Measurements from ENCODE around the gene NPM1.

The NPM1 gene

GRCh38 chr5:171405615-171406014 lies 18.0 kb downstream of the NPM1 start:
- Histone ChIP-seq H3K4me3 (ENCODE audit: low read depth, low read length) (no peak overlapping the region), H3K9me3 (ENCODE audit: insufficient read depth, low read depth, low read length) (peaks cover 2% of the 10 kb centered on the region), H3K4me1 (ENCODE audit: control insufficient read depth in 1 of 2, insufficient read depth in 2 of 2, low read length in 2 of 2) (no peaks in the 10 kb centered on the region), H3K4me2 (ENCODE audit: low read length) (no peak overlapping the region), H2BK12ac (ENCODE audit: low read length) (no peak overlapping the region), H4K91ac (ENCODE audit: low read depth, low read length) (no peak overlapping the region), H3K79me1 (ENCODE audit: low read length) (no peaks in the 10 kb centered on the region), H3K9ac (ENCODE audit: low read length) (no peak overlapping the region), H4K12ac (ENCODE audit: low read depth, low read length) (no peak overlapping the region), H3K18ac (ENCODE audit: low read length) (no peak overlapping the region), H3K23ac (ENCODE audit: low read length) (no peak overlapping the region), H3K36me3 (ENCODE audit: control insufficient read depth in 1 of 2, insufficient read depth in 2 of 2, low read length in 2 of 2) (peaks cover 22 to 30% of the 10 kb centered on the region in 2 experiments), H3K14ac (ENCODE audit: low read length) (no peak overlapping the region), H3K4ac (ENCODE audit: low read depth, low read length) (no peak overlapping the region), H3K79me2 (ENCODE audit: control insufficient read depth, insufficient read depth, low read length, poor library complexity) (no peaks in the 10 kb centered on the region), H2BK5ac (ENCODE audit: low read depth, low read length, poor library complexity) (no peak overlapping the region), H2BK120ac (ENCODE audit: insufficient read depth, low read length, poor library complexity) (no peak overlapping the region), H3K27ac (ENCODE audit: low read depth, low read length) (no peak overlapping the region), H4K8ac (ENCODE audit: low read depth, low read length) (no peak overlapping the region), H2AFZ (ENCODE audit: insufficient read depth, low read length, poor library complexity) (no peak overlapping the region), H3K27me3 (ENCODE audit: insufficient read depth, low read length) (no peaks in the 10 kb centered on the region), H2AK5ac (ENCODE audit: low read length) (no peak overlapping the region)
- DNase-seq, result peak in 1 of 2 donors; percentile 46
- no CpG with 5 or more reads among the region's 3 CpGs for WGBS (ENCODE audit: extremely low coverage, insufficient coverage, insufficient read length)

GRCh38 chr5:171407234-171407633 lies 19.6 kb downstream of the NPM1 start:
- H3K9ac ChIP-seq (ENCODE audit: low read length), result no peak overlapping the region
- no peak overlapping the region for H2BK12ac ChIP-seq (ENCODE audit: low read length)
- no peaks in the 10 kb centered on the region for H3K9me3 ChIP-seq (ENCODE audit: insufficient read depth, low read depth, low read length)
- no peak overlapping the region for H2BK5ac ChIP-seq (ENCODE audit: low read depth, low read length, poor library complexity)
- H3K14ac ChIP-seq (ENCODE audit: low read length), result no peak overlapping the region
- no peaks in the 10 kb centered on the region for H3K27me3 ChIP-seq (ENCODE audit: insufficient read depth, low read length)
- no peak overlapping the region for H3K4ac ChIP-seq (ENCODE audit: low read depth, low read length)
- H3K4me2 ChIP-seq (ENCODE audit: low read length), result no peak overlapping the region
- H2BK120ac ChIP-seq (ENCODE audit: insufficient read depth, low read length, poor library complexity), result no peak overlapping the region
- no peaks in the 10 kb centered on the region for H3K4me1 ChIP-seq (ENCODE audit: control insufficient read depth in 1 of 2, insufficient read depth in 2 of 2, low read length in 2 of 2)
- no peak overlapping the region for H2AFZ ChIP-seq (ENCODE audit: insufficient read depth, low read length, poor library complexity)
- no peak overlapping the region for H3K18ac ChIP-seq (ENCODE audit: low read length)
- H4K91ac ChIP-seq (ENCODE audit: low read depth, low read length), result no peak overlapping the region
- H3K27ac ChIP-seq (ENCODE audit: low read depth, low read length), result no peak overlapping the region
- H2AK5ac ChIP-seq (ENCODE audit: low read length), result no peak overlapping the region
- peaks cover 20 to 26% of the 10 kb centered on the region in 2 experiments for H3K36me3 ChIP-seq (ENCODE audit: control insufficient read depth in 1 of 2, insufficient read depth in 2 of 2, low read length in 2 of 2)
- H3K23ac ChIP-seq (ENCODE audit: low read length), result no peak overlapping the region
- H4K12ac ChIP-seq (ENCODE audit: low read depth, low read length), result no peak overlapping the region
- WGBS (ENCODE audit: extremely low coverage, insufficient coverage, insufficient read length), result no CpG with 5 or more reads among the region's 4 CpGs
- DNase-seq, result no peak
- no peaks in the 10 kb centered on the region for H3K79me1 ChIP-seq (ENCODE audit: low read length)
- H4K8ac ChIP-seq (ENCODE audit: low read depth, low read length), result no peak overlapping the region
- no peaks in the 10 kb centered on the region for H3K79me2 ChIP-seq (ENCODE audit: control insufficient read depth, insufficient read depth, low read length, poor library complexity)
- no peak overlapping the region for H3K4me3 ChIP-seq (ENCODE audit: low read depth, low read length)

DNA sequence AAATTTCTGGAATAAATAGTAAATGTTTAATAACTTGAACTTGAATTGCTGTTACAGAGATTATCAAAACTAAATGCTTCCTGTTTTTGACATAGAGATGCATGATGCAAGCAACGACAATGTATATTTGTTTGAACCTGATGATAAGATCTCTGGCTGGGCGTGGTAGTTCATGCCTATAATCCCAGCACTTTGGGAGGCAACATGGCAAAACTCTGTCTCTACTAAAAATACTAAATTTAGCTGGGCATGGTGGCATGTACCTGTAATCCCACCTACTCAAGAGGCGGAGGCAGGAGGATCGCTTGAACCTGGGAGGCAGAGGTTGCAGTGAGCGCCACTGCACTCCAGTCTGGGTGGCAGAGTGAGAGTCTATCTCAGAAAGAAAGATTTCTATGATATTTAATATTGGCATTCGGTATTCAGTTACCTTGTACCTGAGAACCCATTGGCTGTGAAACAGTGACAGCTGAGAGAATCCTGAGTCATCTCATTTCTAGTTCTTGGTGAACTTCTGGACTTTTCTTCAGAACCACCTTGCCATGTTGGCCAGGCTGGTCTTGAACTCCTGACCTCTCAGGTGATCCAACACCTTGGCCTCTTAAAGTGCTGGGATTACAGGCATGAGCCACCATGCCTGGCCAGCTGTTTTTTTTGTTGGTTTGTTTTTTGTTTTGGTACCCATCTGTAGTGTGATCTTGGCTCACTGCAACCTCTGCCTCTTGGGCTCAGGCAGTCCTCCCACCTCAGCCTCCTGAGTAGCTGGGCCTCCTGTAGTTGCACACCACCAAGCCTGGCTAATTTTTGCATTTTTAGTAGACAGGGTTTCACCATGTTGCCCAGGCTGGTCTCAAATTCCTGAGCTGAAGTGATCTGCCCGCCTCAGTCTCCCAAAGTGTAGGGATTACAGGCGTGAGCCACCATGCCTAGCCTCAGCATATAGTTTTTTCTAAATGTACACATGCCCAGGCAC lies 21.8 kb downstream of the NPM1 start:
- H2BK120ac ChIP-seq (ENCODE audit: insufficient read depth, low read length, poor library complexity), result no peak overlapping the region
- H2BK5ac ChIP-seq (ENCODE audit: low read depth, low read length, poor library complexity), result no peak overlapping the region
- no peak overlapping the region for H3K4me2 ChIP-seq (ENCODE audit: low read length)
- H4K91ac ChIP-seq (ENCODE audit: low read depth, low read length), result no peak overlapping the region
- H2AK5ac ChIP-seq (ENCODE audit: low read length), result no peak overlapping the region
- H3K27me3 ChIP-seq (ENCODE audit: insufficient read depth, low read length), result no peaks in the 10 kb centered on the region
- no CpG with 5 or more reads among the region's 8 CpGs for WGBS (ENCODE audit: extremely low coverage, insufficient coverage, insufficient read length)
- H3K36me3 ChIP-seq (ENCODE audit: control insufficient read depth in 1 of 2, insufficient read depth in 2 of 2, low read length in 2 of 2), result peaks cover 21 to 33% of the 10 kb centered on the region in 2 experiments
- no peaks in the 10 kb centered on the region for H3K79me1 ChIP-seq (ENCODE audit: low read length)
- no peak overlapping the region for H3K23ac ChIP-seq (ENCODE audit: low read length)
- no peak overlapping the region for H3K9ac ChIP-seq (ENCODE audit: low read length)
- no peak overlapping the region for H3K14ac ChIP-seq (ENCODE audit: low read length)
- H3K4me3 ChIP-seq (ENCODE audit: low read depth, low read length), result no peak overlapping the region
- H3K4me1 ChIP-seq (ENCODE audit: control insufficient read depth in 1 of 2, insufficient read depth in 2 of 2, low read length in 2 of 2), result no peaks in the 10 kb centered on the region
- no peak overlapping the region for H3K27ac ChIP-seq (ENCODE audit: low read depth, low read length)
- H3K79me2 ChIP-seq (ENCODE audit: control insufficient read depth, insufficient read depth, low read length, poor library complexity), result no peaks in the 10 kb centered on the region
- no peak overlapping the region for H3K18ac ChIP-seq (ENCODE audit: low read length)
- H2BK12ac ChIP-seq (ENCODE audit: low read length), result no peak overlapping the region
- H3K4ac ChIP-seq (ENCODE audit: low read depth, low read length), result no peak overlapping the region
- H3K9me3 ChIP-seq (ENCODE audit: insufficient read depth, low read depth, low read length), result no peaks in the 10 kb centered on the region
- H2AFZ ChIP-seq (ENCODE audit: insufficient read depth, low read length, poor library complexity), result no peak overlapping the region
- H4K12ac ChIP-seq (ENCODE audit: low read depth, low read length), result no peak overlapping the region
- H4K8ac ChIP-seq (ENCODE audit: low read depth, low read length), result no peak overlapping the region
- DNase-seq, result no peak

GRCh38 chr5:171410181-171410580 lies 22.5 kb downstream of the NPM1 start:
- Histone ChIP-seq H4K91ac (ENCODE audit: low read depth, low read length) (no peak overlapping the region), H4K12ac (ENCODE audit: low read depth, low read length) (no peak overlapping the region), H3K36me3 (ENCODE audit: control insufficient read depth in 1 of 2, insufficient read depth in 2 of 2, low read length in 2 of 2) (peaks cover 17 to 29% of the 10 kb centered on the region in 2 experiments), H3K9me3 (ENCODE audit: insufficient read depth, low read depth, low read length) (no peaks in the 10 kb centered on the region), H3K27ac (ENCODE audit: low read depth, low read length) (no peak overlapping the region), H3K4me2 (ENCODE audit: low read length) (no peak overlapping the region), H3K4ac (ENCODE audit: low read depth, low read length) (no peak overlapping the region), H2AK5ac (ENCODE audit: low read length) (no peak overlapping the region), H3K79me1 (ENCODE audit: low read length) (no peaks in the 10 kb centered on the region), H3K14ac (ENCODE audit: low read length) (no peak overlapping the region), H3K27me3 (ENCODE audit: insufficient read depth, low read length) (no peaks in the 10 kb centered on the region), H2BK5ac (ENCODE audit: low read depth, low read length, poor library complexity) (no peak overlapping the region), H3K9ac (ENCODE audit: low read length) (no peak overlapping the region), H2BK12ac (ENCODE audit: low read length) (no peak overlapping the region), H3K4me1 (ENCODE audit: control insufficient read depth in 1 of 2, insufficient read depth in 2 of 2, low read length in 2 of 2) (no peaks in the 10 kb centered on the region), H4K8ac (ENCODE audit: low read depth, low read length) (no peak overlapping the region), H2AFZ (ENCODE audit: insufficient read depth, low read length, poor library complexity) (no peak overlapping the region), H3K79me2 (ENCODE audit: control insufficient read depth, insufficient read depth, low read length, poor library complexity) (no peaks in the 10 kb centered on the region), H3K4me3 (ENCODE audit: low read depth, low read length) (no peak overlapping the region), H2BK120ac (ENCODE audit: insufficient read depth, low read length, poor library complexity) (no peak overlapping the region), H3K23ac (ENCODE audit: low read length) (no peak overlapping the region), H3K18ac (ENCODE audit: low read length) (no peak overlapping the region)
- no peak for DNase-seq
- WGBS (ENCODE audit: extremely low coverage, insufficient coverage, insufficient read length), result no CpG with 5 or more reads among the region's 1 CpG
